Activated naive CD8-positive, alpha-beta T cell treated with anti-CD3 and anti-CD28 coated beads for 36 hours (primary cell): Measurements from ENCODE around the gene USP40. TPM values are rescaled to one million over a fixed set of nuclear protein-coding genes. Genes with fewer than 3 reads are reported as not detected.
"Not testable (repeated sequence)": the region's sequence is repeated elsewhere in the genome, so short reads cannot be mapped to it uniquely, and the experiment has no call there.

Source experiments
- DNase-seq: peaks from one replicate; pipeline ENCODE4 v3.0.0; 2021
- H3K27ac Mint-ChIP-seq: one replicate; pipeline ENCODE4 v1.8.0; 2022; ENCODE audit warnings: mild to moderate bottlenecking, moderate library complexity, mixed read lengths
- H3K27me3 Mint-ChIP-seq: one replicate; pipeline ENCODE4 v1.8.0; 2022; ENCODE audit warnings: mild to moderate bottlenecking, mixed read lengths
- H3K36me3 Mint-ChIP-seq: one replicate; pipeline ENCODE4 v1.8.0; 2021; ENCODE audit warnings: mild to moderate bottlenecking, mixed read lengths
- H3K4me1 Mint-ChIP-seq: one replicate; pipeline ENCODE4 v1.8.0; 2021; ENCODE audit warnings: mixed read lengths
- H3K4me3 Mint-ChIP-seq: one replicate; pipeline ENCODE4 v1.8.0; 2022; ENCODE audit warnings: mild to moderate bottlenecking, moderate library complexity, mixed read lengths
- H3K9me3 Mint-ChIP-seq: one replicate; pipeline ENCODE4 v1.8.0; 2022; ENCODE audit warnings: mixed read lengths
- total RNA-seq, 2 experiments: library from RNA; stranded (reverse); gene quantifications; one replicate each; pipeline ENCODE4 v1.2.3, GENCODE V29; 2021

The USP40 gene
- 10 to 100 TPM; 16.0 to 17.7 TPM for total RNA-seq

GRCh38 chr2:233566141-233566956 lies at the start of gene USP40:
USP40 (minus strand) TSS chr2:233566782; CDS start chr2:233565554, 1,228 bp downstream.
- H3K27ac Mint-ChIP-seq, result peak within 1 kb of the TSS; percentile 94
- peak; percentile 59 for DNase-seq
- H3K36me3 Mint-ChIP-seq, result peaks cover 5% of the 10 kb centered on the region
- H3K4me3 Mint-ChIP-seq, result peak within 1 kb of the TSS; percentile 96
- H3K4me1 Mint-ChIP-seq, result peaks cover 6% of the 10 kb centered on the region
- no peaks in the 10 kb centered on the region for H3K27me3 Mint-ChIP-seq
- no peaks in the 10 kb centered on the region for H3K9me3 Mint-ChIP-seq

GRCh38 chr2:233611284-233611683 lies 44.7 kb upstream of the USP40 start:
- no peaks in the 10 kb centered on the region for H3K4me1 Mint-ChIP-seq
- H3K27me3 Mint-ChIP-seq, result peaks cover 13% of the 10 kb centered on the region

GRCh38 chr2:233605680-233606079 lies 39.1 kb upstream of the USP40 start:
- Mint-ChIP-seq H3K9me3 (peaks cover 4% of the 10 kb centered on the region), H3K27ac (no peak overlapping the region), H3K27me3 (peaks cover 9% of the 10 kb centered on the region)

More at GRCh38 chr2:233611284-233611683, 44.7 kb upstream of the USP40 start:
- Mint-ChIP-seq H3K9me3 (peaks cover 14% of the 10 kb centered on the region), H3K36me3 (peaks cover 2% of the 10 kb centered on the region), H3K4me3 (no peak overlapping the region), H3K27ac (no peak overlapping the region)
- no peak for DNase-seq

GRCh38 chr2:233604826-233605225 lies 38.2 kb upstream of the USP40 start:
- H3K4me1 Mint-ChIP-seq, result no peaks in the 10 kb centered on the region
- no peak for DNase-seq
- no peak overlapping the region for H3K27ac Mint-ChIP-seq
- H3K4me3 Mint-ChIP-seq, result no peak overlapping the region
- H3K9me3 Mint-ChIP-seq, result peaks cover 1% of the 10 kb centered on the region
- H3K27me3 Mint-ChIP-seq, result peaks cover 16% of the 10 kb centered on the region
- no peaks in the 10 kb centered on the region for H3K36me3 Mint-ChIP-seq

More at GRCh38 chr2:233605680-233606079, 39.1 kb upstream of the USP40 start:
- DNase-seq, result no peak
- no peak overlapping the region for H3K4me3 Mint-ChIP-seq
- H3K36me3 Mint-ChIP-seq, result no peaks in the 10 kb centered on the region
- H3K4me1 Mint-ChIP-seq, result no peaks in the 10 kb centered on the region

- DNase-seq, result no peak
- no peak overlapping the region for H3K4me3 Mint-ChIP-seq
- peaks cover 1% of the 10 kb centered on the region for H3K9me3 Mint-ChIP-seq
- peaks cover 16% of the 10 kb centered on the region for H3K27me3 Mint-ChIP-seq
- no peaks in the 10 kb centered on the region for H3K4me1 Mint-ChIP-seq
- H3K36me3 Mint-ChIP-seq, result no peaks in the 10 kb centered on the region
- H3K27ac Mint-ChIP-seq, result no peak overlapping the region
Observed at GRCh38 chr2:233603520-233603919, 36.9 kb upstream of the USP40 start.

GRCh38 chr2:233602076-233602475 lies 35.5 kb upstream of the USP40 start:
- Mint-ChIP-seq H3K4me3 (no peak overlapping the region), H3K9me3 (peaks cover 1% of the 10 kb centered on the region), H3K27ac (no peak overlapping the region), H3K27me3 (peaks cover 16% of the 10 kb centered on the region), H3K36me3 (no peaks in the 10 kb centered on the region), H3K4me1 (no peaks in the 10 kb centered on the region)
- DNase-seq, result no peak

- Mint-ChIP-seq H3K27ac (no peak overlapping the region), H3K36me3 (no peaks in the 10 kb centered on the region), H3K9me3 (no peaks in the 10 kb centered on the region), H3K4me1 (no peaks in the 10 kb centered on the region), H3K27me3 (peaks cover 16% of the 10 kb centered on the region), H3K4me3 (no peak overlapping the region)
- DNase-seq, result no peak
Observed at GRCh38 chr2:233600386-233600785, 33.8 kb upstream of the USP40 start.

GRCh38 chr2:233598952-233599351 lies 32.4 kb upstream of the USP40 start:
- H3K4me1 Mint-ChIP-seq, result no peaks in the 10 kb centered on the region
- peaks cover 16% of the 10 kb centered on the region for H3K27me3 Mint-ChIP-seq
- no peak overlapping the region for H3K4me3 Mint-ChIP-seq
- no peaks in the 10 kb centered on the region for H3K36me3 Mint-ChIP-seq
- H3K27ac Mint-ChIP-seq, result no peak overlapping the region
- no peak for DNase-seq
- no peaks in the 10 kb centered on the region for H3K9me3 Mint-ChIP-seq

GRCh38 chr2:233597522-233597921 lies 30.9 kb upstream of the USP40 start:
- H3K4me1 Mint-ChIP-seq, result no peaks in the 10 kb centered on the region
- H3K27ac Mint-ChIP-seq, result no peak overlapping the region
- H3K27me3 Mint-ChIP-seq, result peaks cover 13% of the 10 kb centered on the region
- no peaks in the 10 kb centered on the region for H3K9me3 Mint-ChIP-seq
- H3K36me3 Mint-ChIP-seq, result no peaks in the 10 kb centered on the region
- DNase-seq, result no peak
- H3K4me3 Mint-ChIP-seq, result no peak overlapping the region

GRCh38 chr2:233593201-233593600 lies 26.6 kb upstream of the USP40 start:
- no peak for DNase-seq
- H3K9me3 Mint-ChIP-seq, result no peaks in the 10 kb centered on the region
- no peaks in the 10 kb centered on the region for H3K4me1 Mint-ChIP-seq
- no peaks in the 10 kb centered on the region for H3K36me3 Mint-ChIP-seq
- H3K27me3 Mint-ChIP-seq, result peaks cover 5% of the 10 kb centered on the region
- H3K4me3 Mint-ChIP-seq, result no peak overlapping the region
- no peak overlapping the region for H3K27ac Mint-ChIP-seq

GRCh38 chr2:233592706-233593105 lies 26.1 kb upstream of the USP40 start:
- H3K4me1 Mint-ChIP-seq, result not testable (repeated sequence)

GRCh38 chr2:233588400-233588799 lies 21.8 kb upstream of the USP40 start:
- DNase-seq, result no peak
- H3K36me3 Mint-ChIP-seq, result no peaks in the 10 kb centered on the region
- H3K27me3 Mint-ChIP-seq, result peaks cover 24% of the 10 kb centered on the region
- no peak overlapping the region for H3K27ac Mint-ChIP-seq
- H3K4me1 Mint-ChIP-seq, result peaks cover 3% of the 10 kb centered on the region
- no peak overlapping the region for H3K4me3 Mint-ChIP-seq
- no peaks in the 10 kb centered on the region for H3K9me3 Mint-ChIP-seq

More at GRCh38 chr2:233592706-233593105, 26.1 kb upstream of the USP40 start:
- not testable (repeated sequence) for H3K27me3 Mint-ChIP-seq, H3K36me3 Mint-ChIP-seq, DNase-seq, H3K4me3 Mint-ChIP-seq, H3K9me3 Mint-ChIP-seq, H3K27ac Mint-ChIP-seq

GRCh38 chr2:233584210-233584609 lies 17.6 kb upstream of the USP40 start:
- Mint-ChIP-seq H3K4me3 (no peak overlapping the region), H3K36me3 (no peaks in the 10 kb centered on the region), H3K27ac (no peak overlapping the region), H3K27me3 (peaks cover 24% of the 10 kb centered on the region), H3K4me1 (peaks cover 3% of the 10 kb centered on the region), H3K9me3 (no peaks in the 10 kb centered on the region)
- no peak for DNase-seq

- not testable (repeated sequence) for DNase-seq, H3K9me3 Mint-ChIP-seq
Observed at GRCh38 chr2:233583217-233583965, 16.8 kb upstream of the USP40 start.

GRCh38 chr2:233577341-233577740 lies 10.8 kb upstream of the USP40 start:
- H3K9me3 Mint-ChIP-seq, H3K4me3 Mint-ChIP-seq, H3K27ac Mint-ChIP-seq, H3K36me3 Mint-ChIP-seq, H3K4me1 Mint-ChIP-seq, H3K27me3 Mint-ChIP-seq, DNase-seq: not testable (repeated sequence)

More at GRCh38 chr2:233583217-233583965, 16.8 kb upstream of the USP40 start:
- H3K27ac Mint-ChIP-seq, result peak overlapping the region; percentile 66
- H3K4me1 Mint-ChIP-seq, H3K36me3 Mint-ChIP-seq: not testable (repeated sequence)
- H3K4me3 Mint-ChIP-seq, result peak overlapping the region; percentile 48
- H3K27me3 Mint-ChIP-seq, result peaks cover 19% of the 10 kb centered on the region
